Vagina (tissue), 2 donors: ENCODE measurements around the gene CCL13. TPM values are rescaled to one million over a fixed set of nuclear protein-coding genes. Genes with fewer than 3 reads are reported as not detected.

ENCODE experiments used
- DNase-seq, 2 donors: peaks; one replicate each; pipeline ENCODE4 v3.0.0-alpha.2; 2017; ENCODE audit errors: extremely low spot score in 2 of 2
- H3K27ac ChIP-seq: fragments of 200-600 bp; sonication (generic); one replicate; pipeline ENCODE4 v1.5.1; 2019
- H3K27me3 ChIP-seq: fragments of 200-600 bp; sonication (generic); one replicate; pipeline ENCODE4 v1.5.1; 2019
- H3K36me3 ChIP-seq, 2 donors: fragments of 200-600 bp; sonication (generic); one replicate each; pipeline ENCODE4 v1.5.1; 2017 to 2019
- H3K4me1 ChIP-seq: fragments of 200-600 bp; sonication (generic); one replicate; pipeline ENCODE4 v1.5.1; 2019
- H3K4me3 ChIP-seq, 2 donors: fragments of 200-600 bp; sonication (generic); 1 replicate in 1 of 2; 2 replicates in 1 of 2; pipeline ENCODE4 v1.5.1; 2016 to 2019
- H3K9me3 ChIP-seq: fragments of 200-600 bp; sonication (generic); one replicate; pipeline ENCODE4 v1.5.1; 2019
- POLR2A ChIP-seq, 2 donors: fragments of 450-650 bp; IDR thresholded peaks; one replicate each; pipeline ENCODE4 v1.6.1; 2017; ENCODE audit warnings: antibody characterized with exemption in 2 of 2, mild to moderate bottlenecking in 2 of 2, moderate library complexity in 2 of 2
- POLR2AphosphoS5 ChIP-seq, 2 donors: sonication (generic); formaldehyde crosslinking; IDR thresholded peaks; one replicate each; pipeline ENCODE4 v1.9.0; 2017; ENCODE audit warnings: antibody characterized with exemption in 2 of 2, mild to moderate bottlenecking in 2 of 2, low read depth in 1 of 2; ENCODE audit not compliant: insufficient read depth in 1 of 2
- intact Hi-C: fragments of 100-400 bp; cut with DNase I; formaldehyde crosslinking; loops from one replicate; pipeline ENCODE4 v1.15.1; 2023
- total RNA-seq: library from RNA; depleted of rRNA; stranded (reverse); fragments of >200 nt; gene quantifications from one replicate; pipeline ENCODE4 v1.2.3, GENCODE V29; 2016
- TF ChIP-seq, protein P1 (sequence below), 3 experiments: fragments of 450-650 bp in 2 of 3; fragments of 200-600 bp in 1 of 3; sonication (generic) in 1 of 3; IDR thresholded peaks; one replicate each; pipeline ENCODE4 v1.5.1; 2017 to 2019; ENCODE audit warnings: antibody characterized with exemption in 3 of 3, mild to moderate bottlenecking in 2 of 3, moderate library complexity in 2 of 3

The CCL13 gene
- total RNA-seq, 1 donor from 2014 or later = 2.2 TPM

- no peaks in the 10 kb centered on the region for H3K4me1 ChIP-seq
- H3K27ac ChIP-seq = no peak overlapping the region
- intact Hi-C loops = no loop called here
- H3K4me3 ChIP-seq = no peak overlapping the region
- no peak for TF ChIP-seq POLR2A (IDR thresholded peaks at IDR 0.05)
- TF ChIP-seq POLR2AphosphoS5 (IDR thresholded peaks at IDR 0.05; ENCODE audit: insufficient read depth in 1 of 2, low read depth in 1 of 2) = no peak
- TF ChIP-seq, protein P1, sequence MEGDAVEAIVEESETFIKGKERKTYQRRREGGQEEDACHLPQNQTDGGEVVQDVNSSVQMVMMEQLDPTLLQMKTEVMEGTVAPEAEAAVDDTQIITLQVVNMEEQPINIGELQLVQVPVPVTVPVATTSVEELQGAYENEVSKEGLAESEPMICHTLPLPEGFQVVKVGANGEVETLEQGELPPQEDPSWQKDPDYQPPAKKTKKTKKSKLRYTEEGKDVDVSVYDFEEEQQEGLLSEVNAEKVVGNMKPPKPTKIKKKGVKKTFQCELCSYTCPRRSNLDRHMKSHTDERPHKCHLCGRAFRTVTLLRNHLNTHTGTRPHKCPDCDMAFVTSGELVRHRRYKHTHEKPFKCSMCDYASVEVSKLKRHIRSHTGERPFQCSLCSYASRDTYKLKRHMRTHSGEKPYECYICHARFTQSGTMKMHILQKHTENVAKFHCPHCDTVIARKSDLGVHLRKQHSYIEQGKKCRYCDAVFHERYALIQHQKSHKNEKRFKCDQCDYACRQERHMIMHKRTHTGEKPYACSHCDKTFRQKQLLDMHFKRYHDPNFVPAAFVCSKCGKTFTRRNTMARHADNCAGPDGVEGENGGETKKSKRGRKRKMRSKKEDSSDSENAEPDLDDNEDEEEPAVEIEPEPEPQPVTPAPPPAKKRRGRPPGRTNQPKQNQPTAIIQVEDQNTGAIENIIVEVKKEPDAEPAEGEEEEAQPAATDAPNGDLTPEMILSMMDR (IDR thresholded peaks at IDR 0.05) = no peak
- H3K27me3 ChIP-seq = no peaks in the 10 kb centered on the region
- DNase-seq = no peak
- H3K9me3 ChIP-seq = no peaks in the 10 kb centered on the region
- no peaks in the 10 kb centered on the region for H3K36me3 ChIP-seq
Observed at GRCh38 chr17:34374457-34374856, 18.2 kb downstream of the CCL13 start.

- H3K27me3 ChIP-seq = no peaks in the 10 kb centered on the region
- intact Hi-C loops = no loop called here
- H3K36me3 ChIP-seq = no peaks in the 10 kb centered on the region
- no peaks in the 10 kb centered on the region for H3K4me1 ChIP-seq
- no peak for DNase-seq
- no peak for TF ChIP-seq POLR2A (IDR thresholded peaks at IDR 0.05)
- TF ChIP-seq, protein P1 (IDR thresholded peaks at IDR 0.05) = no peak
- TF ChIP-seq POLR2AphosphoS5 (IDR thresholded peaks at IDR 0.05; ENCODE audit: insufficient read depth in 1 of 2, low read depth in 1 of 2) = no peak
- H3K9me3 ChIP-seq = no peaks in the 10 kb centered on the region
- H3K4me3 ChIP-seq = no peak overlapping the region
- H3K27ac ChIP-seq = no peak overlapping the region
Observed at GRCh38 chr17:34375426-34375997, 19.2 kb downstream of the CCL13 start.

- Histone ChIP-seq H3K36me3 (no peaks in the 10 kb centered on the region), H3K9me3 (no peaks in the 10 kb centered on the region), H3K4me3 (no peak overlapping the region), H3K4me1 (no peaks in the 10 kb centered on the region), H3K27ac (no peak overlapping the region), H3K27me3 (no peaks in the 10 kb centered on the region)
- DNase-seq = no peak
- TF ChIP-seq POLR2A (IDR thresholded peaks at IDR 0.05) = no peak
- intact Hi-C loops = no loop called here
Observed at GRCh38 chr17:34377078-34377823, 21.0 kb downstream of the CCL13 start.

GRCh38 chr17:34378664-34379101 is 22.4 kb downstream of the CCL13 start:
- H3K27ac ChIP-seq = no peak overlapping the region
- H3K27me3 ChIP-seq = no peaks in the 10 kb centered on the region
- H3K9me3 ChIP-seq = no peaks in the 10 kb centered on the region
- TF ChIP-seq POLR2AphosphoS5 (IDR thresholded peaks at IDR 0.05; ENCODE audit: insufficient read depth in 1 of 2, low read depth in 1 of 2) = no peak
- TF ChIP-seq, protein P1 (IDR thresholded peaks at IDR 0.05) = no peak
- TF ChIP-seq POLR2A (IDR thresholded peaks at IDR 0.05) = no peak
- no peaks in the 10 kb centered on the region for H3K36me3 ChIP-seq
- H3K4me3 ChIP-seq = no peak overlapping the region
- intact Hi-C loops = no loop called here
- DNase-seq = no peak
- H3K4me1 ChIP-seq = no peaks in the 10 kb centered on the region

- H3K27me3 ChIP-seq = no peaks in the 10 kb centered on the region
- TF ChIP-seq, protein P1 (IDR thresholded peaks at IDR 0.05) = no peak
- TF ChIP-seq POLR2A (IDR thresholded peaks at IDR 0.05) (no peak), POLR2AphosphoS5 (IDR thresholded peaks at IDR 0.05; ENCODE audit: insufficient read depth in 1 of 2, low read depth in 1 of 2) (no peak)
- DNase-seq = no peak
- H3K36me3 ChIP-seq = no peaks in the 10 kb centered on the region
- no peaks in the 10 kb centered on the region for H3K4me1 ChIP-seq
- H3K27ac ChIP-seq = no peak overlapping the region
- intact Hi-C loops = no loop called here
- H3K9me3 ChIP-seq = no peaks in the 10 kb centered on the region
- no peak overlapping the region for H3K4me3 ChIP-seq
Observed at GRCh38 chr17:34379868-34380267, 23.6 kb downstream of the CCL13 start.
